ENCODE measurements around the gene RECK.
A peak's percentile ranks its signal among the peaks of the same experiment; 100 is the strongest.

Gene RECK

GRCh38 chr9:36149197-36149596 lies 112.5 kb downstream of the RECK start:
- peak overlapping the region; percentile 93 for H3K27ac ChIP-seq (ENCODE audit: low read length)
- H3K4me3 ChIP-seq (ENCODE audit: low read length): no peak overlapping the region; the same call in 1 of the 2 replicates
- peak overlapping the region; percentile 58; the same call in 1 of the 2 replicates for H3K9ac ChIP-seq (ENCODE audit: low read length)

GRCh38 chr9:36150574-36151315 lies 114.0 kb downstream of the RECK start:
- H3K4me3 ChIP-seq (ENCODE audit: low read length): peak overlapping the region; percentile 57
- TF ChIP-seq EZH2 (optimal IDR thresholded peaks at IDR 0.05; ENCODE audit: low read depth, low read length): no peak
- no peak for TF ChIP-seq EZH2phosphoT487 (IDR thresholded peaks at IDR 0.05; ENCODE audit: low read length)
- TF ChIP-seq CTCF (IDR thresholded peaks at IDR 0.05; ENCODE audit: low read length): no peak
- H3K27me3 ChIP-seq (replicated peaks; ENCODE audit: insufficient read depth, low read length): no peaks in the 10 kb centered on the region
- peak overlapping the region; percentile 84 for H3K9ac ChIP-seq (ENCODE audit: low read length)
- no peaks in the 10 kb centered on the region for H3K9me2 ChIP-seq (replicated peaks; ENCODE audit: insufficient read depth, low read length)
- H3K36me3 ChIP-seq (replicated peaks; ENCODE audit: insufficient read depth, low read length): no peaks in the 10 kb centered on the region
- H2AFZ ChIP-seq (ENCODE audit: low read length): no peak overlapping the region
- H3K27ac ChIP-seq (ENCODE audit: low read length): peak overlapping the region; percentile 94
- 0 out of 2 replicates have a peak, but pooled peaks cover 2% of the 10 kb centered on the region for H3K79me2 ChIP-seq (ENCODE audit: low read length)
- DNase-seq: no peak
- H3K9me3 ChIP-seq (replicated peaks; ENCODE audit: insufficient read depth, low read length): no peaks in the 10 kb centered on the region
- peaks cover 52% of the 10 kb centered on the region for H3K4me1 ChIP-seq (ENCODE audit: low read length)
- peak overlapping the region; percentile 94 for H3K4me2 ChIP-seq (ENCODE audit: low read depth, low read length)
- peaks cover 48% of the 10 kb centered on the region for H3F3A ChIP-seq (ENCODE audit: insufficient read depth, low read length)
- H4K20me1 ChIP-seq (ENCODE audit: insufficient read depth, low read length): no peaks in the 10 kb centered on the region

More at GRCh38 chr9:36149197-36149596, 112.5 kb downstream of the RECK start:
- H3F3A ChIP-seq (ENCODE audit: insufficient read depth, low read length): peaks cover 44% of the 10 kb centered on the region
- no peaks in the 10 kb centered on the region for H3K36me3 ChIP-seq (replicated peaks; ENCODE audit: insufficient read depth, low read length)
- H3K9me3 ChIP-seq (replicated peaks; ENCODE audit: insufficient read depth, low read length): no peaks in the 10 kb centered on the region
- no peak overlapping the region for H2AFZ ChIP-seq (ENCODE audit: low read length)
- no peaks in the 10 kb centered on the region for H3K27me3 ChIP-seq (replicated peaks; ENCODE audit: insufficient read depth, low read length)
- DNase-seq: no peak
- peak overlapping the region; percentile 82 for H3K4me2 ChIP-seq (ENCODE audit: low read depth, low read length)
- no peaks in the 10 kb centered on the region for H4K20me1 ChIP-seq (ENCODE audit: insufficient read depth, low read length)
- no peaks in the 10 kb centered on the region for H3K9me2 ChIP-seq (replicated peaks; ENCODE audit: insufficient read depth, low read length)
- no peak for TF ChIP-seq EZH2phosphoT487 (IDR thresholded peaks at IDR 0.05; ENCODE audit: low read length)
- TF ChIP-seq EZH2 (optimal IDR thresholded peaks at IDR 0.05; ENCODE audit: low read depth, low read length): no peak
- TF ChIP-seq CTCF (IDR thresholded peaks at IDR 0.05; ENCODE audit: low read length): no peak
- 0 out of 2 replicates have a peak, but pooled peaks cover 6% of the 10 kb centered on the region for H3K79me2 ChIP-seq (ENCODE audit: low read length)
- peaks cover 66% of the 10 kb centered on the region for H3K4me1 ChIP-seq (ENCODE audit: low read length)

- DNase-seq: peak; percentile 94
- peak overlapping the region; percentile 94 for H3K4me2 ChIP-seq (ENCODE audit: low read depth, low read length)
- H2AFZ ChIP-seq (ENCODE audit: low read length): peak overlapping the region; percentile 57
- peak overlapping the region; percentile 84 for H3K9ac ChIP-seq (ENCODE audit: low read length)
- peaks cover 52% of the 10 kb centered on the region for H3K4me1 ChIP-seq (ENCODE audit: low read length)
- H3F3A ChIP-seq (ENCODE audit: insufficient read depth, low read length): peaks cover 46% of the 10 kb centered on the region
- H3K36me3 ChIP-seq (replicated peaks; ENCODE audit: insufficient read depth, low read length): no peaks in the 10 kb centered on the region
- H4K20me1 ChIP-seq (ENCODE audit: insufficient read depth, low read length): no peaks in the 10 kb centered on the region
- TF ChIP-seq CTCF (IDR thresholded peaks at IDR 0.05; ENCODE audit: low read length): no peak
- no peak for TF ChIP-seq EZH2 (optimal IDR thresholded peaks at IDR 0.05; ENCODE audit: low read depth, low read length)
- TF ChIP-seq EZH2phosphoT487 (IDR thresholded peaks at IDR 0.05; ENCODE audit: low read length): no peak
- H3K27me3 ChIP-seq (replicated peaks; ENCODE audit: insufficient read depth, low read length): no peaks in the 10 kb centered on the region
- no peaks in the 10 kb centered on the region for H3K9me3 ChIP-seq (replicated peaks; ENCODE audit: insufficient read depth, low read length)
- peak overlapping the region; percentile 94 for H3K27ac ChIP-seq (ENCODE audit: low read length)
- H3K79me2 ChIP-seq (ENCODE audit: low read length): no peaks in the 10 kb centered on the region
- H3K4me3 ChIP-seq (ENCODE audit: low read length): peak overlapping the region; percentile 57
- no peaks in the 10 kb centered on the region for H3K9me2 ChIP-seq (replicated peaks; ENCODE audit: insufficient read depth, low read length)
Observed at GRCh38 chr9:36151316-36152210, 114.8 kb downstream of the RECK start.

Measured in MM.1S (cell line).